Muscle of arm (tissue), 14 donors: ENCODE measurements around the gene CD4. TPM values are rescaled to one million over a fixed set of nuclear protein-coding genes. Genes with fewer than 3 reads are reported as not detected.
"Not testable (repeated sequence)": the region's sequence is repeated elsewhere in the genome, so short reads cannot be mapped to it uniquely, and the experiment has no call there.

Source experiments
- DNase-seq: peaks from one replicate; pipeline ENCODE4 v3.0.0-alpha.2; 2013
- long read RNA-seq, 11 donors: transcript quantifications; one replicate each; lab custom pipeline, GENCODE V29; 2026
- polyA plus RNA-seq, 12 donors: library from polyadenylated mRNA; unstranded; fragments of 120-200 nt; gene quantifications; one replicate each; pipeline ENCODE4 v1.2.1, GENCODE V29; 2013; ENCODE audit not compliant: insufficient read length in 12 of 12

CD4 gene
- 10 to 100 TPM in 3 of 12 donors, 1 to 10 TPM in 8, not detected in 1; 4.8 to 16.1 (median 6.6) TPM for polyA plus RNA-seq
- long read RNA-seq, donor 1, partial matches to known transcripts, result 0 of 2 reads
- long read RNA-seq, donor 1, other reads (novel, unspliced or antisense), result 0 of 2 reads
- long read RNA-seq, donor 2, partial matches to known transcripts, result 0 of 2 reads
- long read RNA-seq, donor 2, other reads (novel, unspliced or antisense), result 0 of 2 reads
- long read RNA-seq, donor 3, partial matches to known transcripts, result 0 of 1 reads
- long read RNA-seq, donor 3, other reads (novel, unspliced or antisense), result 0 of 1 reads
- long read RNA-seq, donor 4, partial matches to known transcripts, result 0 of 1 reads
- long read RNA-seq, donor 4, other reads (novel, unspliced or antisense), result 0 of 1 reads
- long read RNA-seq, donor 5, result 0 reads
- long read RNA-seq, donor 6, result 0 reads
- long read RNA-seq, donor 7, partial matches to known transcripts, result 0 of 1 reads
- long read RNA-seq, donor 7, other reads (novel, unspliced or antisense), result 0 of 1 reads
- long read RNA-seq, donor 8, partial matches to known transcripts, result 0 of 2 reads
- long read RNA-seq, donor 8, other reads (novel, unspliced or antisense), result 0 of 2 reads
- long read RNA-seq, donor 9, partial matches to known transcripts, result 0 of 2 reads
- long read RNA-seq, donor 9, other reads (novel, unspliced or antisense), result 0 of 2 reads
- long read RNA-seq, donor 10, partial matches to known transcripts, result 0 of 3 reads
- long read RNA-seq, donor 10, other reads (novel, unspliced or antisense), result 0 of 3 reads
- long read RNA-seq, donor 11, partial matches to known transcripts, result 0 of 1 reads
- long read RNA-seq, donor 11, other reads (novel, unspliced or antisense), result 0 of 1 reads

DNA sequence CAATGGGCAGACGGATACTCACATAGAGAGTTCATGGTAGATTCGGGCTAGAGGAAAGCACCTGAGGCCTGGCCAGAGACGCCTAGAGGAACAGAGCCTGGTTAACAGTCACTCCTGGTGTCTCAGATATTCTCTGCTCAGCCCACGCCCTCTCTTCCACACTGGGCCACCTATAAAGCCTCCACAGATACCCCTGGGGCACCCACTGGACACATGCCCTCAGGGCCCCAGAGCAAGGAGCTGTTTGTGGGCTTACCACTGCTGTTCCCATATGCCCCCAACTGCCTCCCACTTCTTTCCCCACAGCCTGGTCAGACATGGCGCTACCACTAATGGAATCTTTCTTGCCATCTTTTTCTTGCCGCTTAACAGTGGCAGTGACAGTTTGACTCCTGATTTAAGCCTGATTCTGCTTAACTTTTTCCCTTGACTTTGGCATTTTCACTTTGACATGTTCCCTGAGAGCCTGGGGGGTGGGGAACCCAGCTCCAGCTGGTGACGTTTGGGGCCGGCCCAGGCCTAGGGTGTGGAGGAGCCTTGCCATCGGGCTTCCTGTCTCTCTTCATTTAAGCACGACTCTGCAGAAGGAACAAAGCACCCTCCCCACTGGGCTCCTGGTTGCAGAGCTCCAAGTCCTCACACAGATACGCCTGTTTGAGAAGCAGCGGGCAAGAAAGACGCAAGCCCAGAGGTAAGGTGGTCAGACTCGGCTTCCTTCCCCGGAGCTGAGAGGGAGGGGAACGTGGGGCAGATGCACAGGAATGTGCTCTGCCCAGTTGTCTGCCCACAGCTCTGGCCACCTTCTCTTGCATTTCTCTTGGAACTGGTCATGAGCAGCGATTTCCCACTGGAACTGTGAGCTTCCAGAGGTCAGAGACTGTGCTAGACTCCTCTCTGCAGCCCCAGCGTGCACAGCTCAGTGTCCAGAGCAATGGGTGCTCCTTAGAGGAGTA, at the start of gene CD4:
CD4 (plus strand) TSS at position 557 of the 953 bp plus-strand sequence. CDS start 10,611 bp downstream, outside the sequence.
- no peak for DNase-seq

DNA sequence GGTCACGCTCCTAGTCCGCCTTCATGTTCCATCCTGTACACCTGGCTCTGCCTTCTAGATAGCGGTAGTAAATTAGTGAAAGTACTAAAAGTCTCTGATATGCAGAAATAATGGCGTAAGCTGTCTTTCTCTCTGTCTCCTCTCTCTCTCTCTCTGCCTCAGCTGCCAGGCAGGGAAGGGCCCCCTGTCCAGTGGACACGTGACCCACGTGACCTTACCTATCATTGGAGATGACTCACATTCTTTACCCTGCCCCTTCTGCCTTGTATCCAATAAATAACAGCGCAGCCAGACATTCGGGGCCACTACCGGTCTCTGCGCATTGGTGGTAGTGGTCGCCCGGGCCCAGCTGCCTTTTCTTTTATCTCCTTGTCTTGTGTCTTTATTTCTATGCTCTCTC, 47.2 kb upstream of the CD4 start:
- not testable (repeated sequence) for DNase-seq

DNA sequence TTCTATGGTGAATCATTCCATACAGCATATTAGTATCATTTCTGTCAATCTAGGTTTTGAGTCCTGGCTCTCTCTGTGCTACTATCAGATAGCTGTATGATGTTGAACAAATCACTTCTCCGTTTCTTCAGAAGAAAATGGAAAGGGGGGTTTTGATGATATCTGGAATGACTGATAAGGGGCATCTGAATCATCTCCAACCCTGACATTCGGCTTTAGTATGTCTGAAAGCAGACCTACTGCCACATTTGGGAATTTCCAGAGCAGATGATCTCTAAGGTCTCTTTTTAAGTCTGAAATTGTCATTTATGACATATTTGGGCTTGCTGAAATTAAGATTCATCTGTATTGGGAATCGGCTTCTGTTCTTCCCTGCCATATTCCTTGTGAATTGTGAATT, 46.5 kb upstream of the CD4 start:
- DNase-seq, result no peak

DNA sequence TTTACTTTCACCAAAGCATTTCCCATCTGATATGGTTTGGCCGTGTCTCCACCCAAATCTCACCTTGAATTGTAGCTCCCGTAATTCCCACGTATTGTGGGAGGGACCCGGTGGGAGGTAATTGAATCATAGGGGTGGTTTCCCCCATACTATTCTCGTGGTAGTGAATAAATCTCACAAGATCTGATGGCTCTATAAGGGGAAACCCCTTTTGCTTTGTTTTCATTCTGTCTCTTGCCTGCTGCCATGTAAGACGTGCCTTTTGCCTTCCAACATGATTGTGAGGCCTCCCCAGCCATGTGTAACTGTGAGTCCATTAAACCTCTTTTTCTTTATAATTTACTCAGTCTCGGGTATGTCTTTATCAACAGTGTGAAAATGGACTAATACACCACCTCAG, 46.0 kb upstream of the CD4 start:
- DNase-seq, result not testable (repeated sequence)

DNA sequence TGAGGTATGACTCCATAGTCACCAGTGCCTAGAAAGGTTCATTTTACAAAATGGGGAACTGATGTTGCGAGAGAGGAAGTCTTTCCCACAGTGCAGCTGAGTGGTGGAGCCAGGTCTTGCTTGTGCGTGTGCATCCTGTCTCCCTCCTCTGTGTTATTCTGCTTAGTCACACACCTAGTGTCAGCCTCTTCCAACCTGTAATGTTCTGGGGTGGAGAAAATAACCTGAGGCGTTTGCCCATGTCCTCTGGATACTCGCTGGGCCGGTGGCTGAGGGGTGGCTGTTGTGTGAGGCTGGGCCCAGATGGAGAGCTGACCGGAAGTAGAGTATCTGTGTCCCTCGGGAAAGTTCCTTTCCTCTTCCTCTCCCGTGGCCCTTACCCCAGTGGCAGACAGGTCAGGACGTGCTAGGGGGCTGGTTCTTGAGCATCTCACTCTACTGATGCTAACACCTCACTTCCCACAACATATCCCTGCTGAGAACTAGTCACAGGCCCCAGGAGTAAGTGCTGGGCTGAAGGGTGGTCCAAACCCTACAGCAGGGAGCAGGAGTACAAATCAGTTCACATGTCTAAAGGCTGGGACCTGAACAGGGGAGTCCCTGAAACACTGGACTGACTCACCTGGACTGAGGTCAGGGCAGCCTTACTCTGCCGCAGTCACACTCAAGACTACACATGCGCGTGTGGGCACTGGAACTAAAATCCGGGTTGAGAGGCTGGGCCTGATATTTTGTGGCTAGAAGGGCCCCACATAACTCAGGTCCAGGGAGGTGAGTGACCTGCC, 43.4 kb upstream of the CD4 start:
- no peak for DNase-seq

DNA sequence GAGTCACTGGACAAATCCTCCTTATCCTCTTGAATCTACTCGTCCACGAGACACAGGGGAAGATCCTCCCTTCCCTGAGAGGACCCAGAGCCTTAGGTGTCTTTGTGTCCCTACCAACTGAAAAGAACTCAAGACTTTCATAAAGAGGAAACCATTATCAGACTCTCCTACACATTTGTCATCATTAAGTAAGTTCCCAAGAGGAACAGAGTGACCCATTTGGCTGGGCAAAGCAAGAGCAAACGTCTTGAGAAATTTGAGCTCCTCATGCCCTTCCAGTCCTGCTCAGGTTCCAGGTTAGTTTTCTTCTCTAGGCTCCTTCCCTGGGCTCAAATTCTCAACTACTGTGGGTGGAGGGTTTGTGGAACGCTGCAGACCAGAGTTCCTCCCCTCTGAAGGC, 42.1 kb upstream of the CD4 start:
- DNase-seq, result no peak

DNA sequence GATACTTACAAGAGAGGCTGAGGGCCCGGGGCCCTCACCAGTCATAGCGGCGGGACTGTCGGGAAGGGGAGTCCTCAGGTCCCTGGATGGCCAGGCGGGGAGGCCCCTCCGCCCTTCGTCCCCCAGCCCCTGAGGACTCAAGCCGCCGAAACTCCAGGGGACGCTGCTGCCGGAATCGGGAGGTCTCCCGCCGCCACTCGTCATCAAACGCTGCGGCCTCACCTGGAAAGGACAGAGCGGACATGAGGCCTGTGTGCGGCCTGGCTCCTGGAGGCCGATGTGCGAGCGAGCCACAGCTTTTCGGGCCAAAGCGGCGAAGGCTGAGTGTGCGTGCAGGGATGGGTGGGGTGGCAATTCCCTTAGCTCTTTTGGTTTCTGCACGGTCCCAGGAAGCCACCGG, 40.6 kb upstream of the CD4 start:
- no peak for DNase-seq

DNA sequence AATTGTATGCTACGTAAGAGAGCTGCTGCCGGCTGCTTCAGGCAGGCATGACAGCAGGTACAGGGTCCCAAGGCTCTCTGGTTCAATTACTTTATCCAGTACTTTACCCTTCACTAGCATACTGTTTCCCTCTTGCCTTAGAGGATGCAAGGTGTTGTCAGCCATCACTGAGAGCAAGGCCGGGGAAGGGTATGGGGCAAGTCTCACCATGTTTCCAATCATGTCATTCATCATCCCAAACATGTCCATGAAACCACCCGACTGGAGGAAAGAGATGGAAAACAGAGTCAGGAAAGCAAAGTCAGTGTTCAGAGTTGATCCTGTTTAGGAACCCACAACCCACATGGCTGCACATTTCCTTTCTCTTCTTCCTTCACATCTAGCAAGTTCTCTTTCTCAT, 38.8 kb upstream of the CD4 start:
- no peak for DNase-seq

DNA sequence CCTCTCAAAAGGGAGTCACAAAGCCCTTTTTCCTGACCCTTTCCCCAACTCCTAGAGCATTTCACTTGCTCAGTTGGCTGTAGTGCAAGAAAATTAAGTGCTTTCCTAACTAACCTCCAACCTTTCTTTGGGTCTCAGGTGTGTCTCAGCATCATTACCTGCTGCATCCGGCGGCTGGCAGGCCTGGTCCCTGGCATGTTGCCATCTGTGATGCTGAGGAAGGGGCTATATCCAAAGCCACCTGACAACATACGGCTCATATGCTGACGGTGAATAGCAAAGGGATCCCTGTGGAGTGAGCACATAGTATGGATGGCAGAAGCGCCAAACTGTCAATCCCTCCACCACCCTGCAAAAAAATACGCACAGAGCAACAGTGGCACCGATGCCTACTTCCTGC, 37.6 kb upstream of the CD4 start:
- DNase-seq, result no peak

DNA sequence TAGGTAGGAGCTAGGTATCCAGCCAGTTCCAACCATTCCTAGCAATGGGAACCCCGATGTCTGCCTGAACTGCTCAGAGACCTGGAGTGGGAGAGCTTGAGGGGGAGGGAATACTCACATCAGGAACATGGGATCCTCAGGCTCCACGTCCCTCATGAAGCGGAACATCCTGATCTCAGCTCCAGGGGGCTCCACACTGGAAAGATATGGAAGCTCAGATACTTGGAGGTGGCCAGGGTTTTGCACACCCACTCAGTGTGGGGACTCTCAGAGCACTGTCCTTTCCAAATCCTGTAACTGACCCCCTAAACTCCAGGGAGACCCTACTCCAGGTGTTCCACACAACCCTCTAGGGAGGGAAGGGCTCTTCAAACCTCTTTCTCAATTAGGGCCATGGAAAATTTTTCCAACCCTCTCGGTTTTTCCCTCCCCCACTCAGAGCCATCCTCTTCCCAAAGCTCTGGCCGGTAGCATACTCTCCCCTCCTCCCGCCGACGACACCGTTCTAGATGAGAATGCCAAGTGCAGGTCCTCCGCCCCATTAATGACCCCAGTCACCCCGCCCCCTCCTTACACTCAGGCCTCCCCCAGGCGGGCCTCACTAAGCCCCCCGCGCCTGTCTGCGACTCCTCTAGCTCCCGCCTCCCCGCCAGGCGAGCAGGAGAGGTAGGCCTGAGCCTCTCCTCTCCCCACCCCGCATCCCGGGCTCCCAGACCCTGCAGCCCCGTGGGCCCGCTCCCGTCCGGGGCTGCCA, 37.0 kb upstream of the CD4 start:
- peak; percentile 56 for DNase-seq

DNA sequence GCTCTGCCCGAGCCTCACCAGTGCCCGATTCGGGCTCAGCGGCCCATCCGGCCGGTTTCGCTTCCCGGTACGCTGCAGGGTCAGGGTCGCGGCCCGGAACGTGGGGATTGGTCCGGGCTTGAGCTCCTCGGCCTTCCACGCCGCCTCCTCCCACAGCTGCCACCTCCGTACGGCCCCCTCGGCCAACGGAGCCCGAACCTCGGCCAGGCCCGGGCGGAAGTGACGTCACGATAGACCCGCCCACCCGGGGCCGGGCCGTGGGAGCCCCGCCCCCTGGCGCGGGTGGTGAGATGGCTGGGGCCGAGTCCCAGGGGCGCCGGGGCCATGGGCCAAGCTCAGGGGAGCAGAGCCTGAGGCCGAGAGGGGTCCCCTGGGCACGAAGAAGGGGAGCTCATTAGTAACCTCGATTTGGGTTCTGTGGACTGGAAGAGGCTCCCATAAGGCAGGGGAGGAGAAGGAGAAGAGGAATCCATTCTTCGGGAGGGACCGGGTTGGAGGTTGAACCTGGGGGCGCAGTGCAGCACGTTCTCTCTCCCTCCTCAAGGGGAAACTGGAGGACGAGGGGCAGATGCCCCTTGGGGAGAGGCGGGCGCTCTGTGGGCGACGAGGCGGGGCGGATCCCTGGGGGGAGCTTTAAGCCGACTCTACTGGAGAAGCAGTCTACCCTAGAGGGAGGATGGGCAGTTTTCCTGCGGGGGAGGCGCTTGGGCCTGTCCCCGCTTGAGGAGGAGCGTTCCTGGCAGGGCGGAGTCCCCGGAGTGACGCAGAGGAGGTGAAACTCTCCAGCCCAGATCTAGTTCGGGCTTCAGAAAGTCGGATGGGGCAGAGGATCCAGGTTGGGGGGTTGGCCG, 36.2 kb upstream of the CD4 start, which contains the start of gene MLF2:
MLF2 (minus strand) TSS at position 221 of the 851 bp plus-strand sequence. CDS start 807 bp downstream, outside the sequence.
- DNase-seq, result peak; percentile 100

DNA sequence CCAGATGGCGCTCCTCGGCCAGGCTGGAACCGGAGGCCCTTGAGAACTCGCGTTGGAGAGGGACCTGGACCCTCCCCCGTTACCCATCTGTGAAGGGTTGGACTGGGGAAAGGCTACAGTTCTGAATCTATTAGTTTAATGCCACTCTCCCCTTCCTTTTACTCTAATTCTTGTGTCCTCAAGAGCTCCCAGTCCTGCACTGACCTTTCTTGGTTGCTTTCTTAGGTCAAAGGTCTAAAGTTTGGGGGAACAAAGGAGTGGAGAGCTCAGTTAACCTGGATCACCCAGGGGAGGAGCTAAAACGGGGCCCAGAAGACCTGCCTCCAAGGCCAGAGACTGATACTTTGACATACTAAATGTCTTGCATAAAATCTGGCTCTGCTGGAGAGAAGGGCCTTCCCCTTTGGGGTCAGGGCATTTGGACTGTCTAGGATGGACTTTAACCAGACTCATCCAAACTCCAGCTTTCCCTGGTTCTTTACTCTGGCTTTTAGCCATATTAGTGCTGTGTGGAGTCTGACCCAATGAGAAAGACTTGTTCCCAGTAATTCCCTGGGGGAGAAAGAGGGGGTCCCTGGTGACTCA, 35.5 kb upstream of the CD4 start:
- no peak for DNase-seq

DNA sequence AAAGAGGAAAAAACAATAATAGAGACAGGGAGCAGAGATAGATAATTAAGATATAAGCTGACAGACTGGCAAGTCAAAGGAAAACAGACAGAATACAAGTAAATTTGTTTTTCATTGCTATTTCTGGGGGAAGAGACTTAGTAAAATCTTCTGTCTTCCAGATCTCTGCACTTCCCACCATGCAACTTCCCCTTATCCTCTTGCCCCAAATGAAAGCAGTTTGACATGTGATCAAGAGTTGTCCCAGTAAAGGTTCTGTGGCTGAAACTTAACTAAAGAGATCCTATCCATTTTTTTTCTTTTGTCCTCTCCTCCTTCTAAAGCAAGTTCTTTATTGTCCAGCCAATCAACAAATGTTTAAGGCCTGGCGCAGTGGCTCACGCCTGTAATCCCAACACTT, 34.9 kb upstream of the CD4 start:
- DNase-seq, result no peak

DNA sequence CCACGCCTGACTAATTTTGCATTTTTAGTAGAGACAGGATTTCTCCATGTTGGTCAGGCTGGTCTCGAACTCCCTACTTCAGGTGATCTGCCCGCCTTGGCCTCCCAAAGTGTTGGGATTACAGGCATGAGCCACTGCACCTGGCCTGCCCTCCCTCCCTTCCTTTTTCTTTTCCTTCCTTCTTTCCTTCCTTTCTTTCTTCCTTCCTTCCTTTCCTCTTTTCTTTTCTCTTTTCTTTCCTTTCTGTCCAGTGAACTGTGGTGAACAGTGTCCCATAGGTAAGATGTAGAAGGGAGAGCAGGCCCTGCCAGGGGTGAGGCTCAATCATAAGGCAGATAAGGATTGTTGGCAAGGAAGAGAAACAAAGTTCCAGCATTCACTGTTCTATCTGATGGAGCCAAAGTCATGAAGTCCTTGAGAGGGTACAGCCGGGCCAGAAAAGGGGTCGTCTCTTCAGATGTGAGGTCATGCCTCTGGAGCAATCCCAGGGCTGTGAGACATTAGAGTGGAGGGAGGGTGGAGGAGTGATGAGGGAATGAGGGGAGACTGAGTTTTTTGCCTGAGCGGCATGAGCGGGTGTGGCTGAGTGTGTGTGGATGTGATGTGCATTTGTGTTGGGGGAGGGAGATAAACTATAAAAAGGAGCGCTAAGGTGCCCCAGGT, 32.2 kb upstream of the CD4 start:
- no peak for DNase-seq

DNA sequence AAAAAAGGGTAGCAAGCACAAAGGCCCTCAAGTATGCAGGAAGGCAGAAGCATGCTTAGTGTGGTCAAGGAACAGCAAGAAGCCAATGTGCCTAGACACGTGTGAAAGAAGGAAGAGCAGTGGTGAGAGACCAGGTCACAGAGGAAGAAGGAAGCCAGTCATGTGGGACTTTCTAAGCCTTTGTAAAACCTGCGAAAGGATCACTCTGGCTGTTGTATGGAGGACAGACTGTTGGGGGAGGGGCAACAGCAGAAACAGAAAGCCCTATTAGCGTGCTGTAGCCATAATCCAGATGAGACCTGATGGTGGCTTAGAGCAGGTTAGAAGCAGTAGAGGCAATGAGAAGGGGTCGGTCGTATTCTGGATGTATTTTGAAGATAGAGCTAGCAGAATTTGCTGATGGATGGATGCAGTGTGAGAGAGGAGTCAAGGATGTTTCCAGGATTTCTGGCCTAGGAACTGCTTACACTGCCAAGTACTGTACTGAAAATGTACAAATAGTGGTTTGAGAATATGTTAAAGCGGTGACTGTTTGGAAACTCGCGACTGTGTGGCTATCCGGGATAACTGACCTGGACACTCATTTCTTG, 30.7 kb upstream of the CD4 start:
- no peak for DNase-seq

DNA sequence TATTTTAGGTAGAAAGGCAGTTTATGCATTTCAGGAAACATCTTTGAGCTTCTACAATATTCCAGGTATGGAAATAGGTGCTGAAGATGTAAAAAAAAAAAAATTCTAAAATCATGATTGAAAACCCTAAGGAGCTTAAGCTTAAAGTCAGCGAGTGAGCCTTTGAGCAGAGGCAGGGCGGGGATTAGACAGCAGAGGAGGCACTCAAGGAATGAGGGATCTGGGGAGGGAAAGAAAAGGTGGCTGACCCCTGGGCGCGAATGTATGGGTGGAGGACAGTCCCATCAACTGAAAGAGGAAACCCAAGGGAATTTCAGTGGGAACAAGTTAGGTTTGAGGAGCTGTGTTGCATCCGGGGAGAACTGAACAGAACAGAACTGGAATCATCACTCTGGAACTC, 29.6 kb upstream of the CD4 start:
- no peak for DNase-seq

DNA sequence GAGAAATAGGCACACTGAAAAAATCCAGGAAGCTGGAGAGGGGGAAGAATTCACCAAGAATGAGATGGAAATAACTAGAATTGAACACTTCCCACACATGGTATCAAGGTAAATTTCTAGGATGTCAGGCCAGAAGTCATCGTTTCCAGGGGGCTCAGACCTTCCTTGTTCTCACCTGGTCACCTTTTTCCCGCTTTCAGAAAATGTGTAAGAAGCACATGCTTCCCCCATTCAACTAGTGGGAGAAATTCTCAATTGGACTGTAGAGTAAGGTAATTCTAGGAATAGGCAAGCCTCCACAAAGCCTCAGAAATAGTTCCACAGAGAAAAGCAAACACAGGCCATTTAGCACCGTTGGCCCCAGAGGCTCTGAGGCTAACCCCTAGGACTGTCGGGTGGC, 25.9 kb upstream of the CD4 start:
- no peak for DNase-seq
